CD4-positive, alpha-beta T cell (primary cell): Measurements from ENCODE around the gene ADO. TPM values are rescaled to one million over a fixed set of nuclear protein-coding genes. Genes with fewer than 3 reads are reported as not detected.

Experiments
- ATAC-seq: fragments of 200-7000 bp; cut with Tn5 transposase; one replicate; pipeline ENCODE4 v1.10.0; 2022; ENCODE audit warnings: mild to moderate bottlenecking; ENCODE audit not compliant: poor library complexity
- CTCF ChIA-PET: fragments of 350-600 bp; sonication (Branson Sonifier 250); formaldehyde crosslinking; loops from one replicate; lab custom pipeline; 2021; ENCODE audit warnings: antibody characterized with exemption, inconsistent platforms; lab: Charles Lee
- POLR2A ChIA-PET: fragments of 350-600 bp; sonication (Branson Sonifier 250); formaldehyde crosslinking; loops from one replicate; lab custom pipeline; 2021; ENCODE audit warnings: antibody characterized with exemption, inconsistent platforms; lab: Charles Lee
- DNase-seq, 14 experiments: peaks; one replicate each; pipeline ENCODE4 v3.0.0-alpha.2; 2013 to 2020; ENCODE audit warnings: mixed read lengths in 2 of 14
- H3K27ac ChIP-seq, 2 donors: one replicate each; pipeline versions ENCODE4 v1.5.1 to v1.7.0; 2013; ENCODE audit warnings: low read length in 2 of 2, low read depth in 1 of 2, mild to moderate bottlenecking in 1 of 2
- H3K27me3 ChIP-seq, 2 experiments: 1 replicate in 1 of 2; 2 replicates in 1 of 2; pipeline versions ENCODE4 v1.6.1 to v1.7.0; 2013; ENCODE audit warnings: low read length in 2 of 2, control low read depth in 1 of 2, mild to moderate bottlenecking in 1 of 2, moderate library complexity in 1 of 2; ENCODE audit not compliant: insufficient read depth in 2 of 2, control insufficient read depth in 1 of 2
- H3K36me3 ChIP-seq: one replicate; pipeline ENCODE4 v1.6.1; 2013; ENCODE audit warnings: low read length, control low read depth; ENCODE audit not compliant: insufficient read depth
- H3K4me1 ChIP-seq: one replicate; pipeline ENCODE4 v1.6.1; 2013; ENCODE audit warnings: low read length, control low read depth; ENCODE audit not compliant: insufficient read depth
- H3K4me3 ChIP-seq: one replicate; pipeline ENCODE4 v1.5.1; 2013; ENCODE audit warnings: mild to moderate bottlenecking, low read length, moderate library complexity
- H3K9me3 ChIP-seq, 2 experiments: 1 replicate in 1 of 2; 2 replicates in 1 of 2; pipeline versions ENCODE4 v1.6.1 to v1.7.0; 2013; ENCODE audit warnings: low read length in 2 of 2, mild to moderate bottlenecking in 2 of 2, control low read depth in 1 of 2, moderate library complexity in 1 of 2; ENCODE audit not compliant: control insufficient read depth in 1 of 2, insufficient read depth in 1 of 2
- H3K27ac Mint-ChIP-seq: one replicate; pipeline ENCODE4 v1.8.0; 2020; ENCODE audit warnings: mixed read lengths
- H3K27me3 Mint-ChIP-seq: one replicate; pipeline ENCODE4 v1.8.0; 2021; ENCODE audit warnings: mixed read lengths
- H3K36me3 Mint-ChIP-seq: one replicate; pipeline ENCODE4 v1.8.0; 2021; ENCODE audit warnings: low read depth, mixed read lengths
- H3K4me1 Mint-ChIP-seq: one replicate; pipeline ENCODE4 v1.8.0; 2021; ENCODE audit warnings: low read depth, mixed read lengths
- H3K4me3 Mint-ChIP-seq: one replicate; pipeline ENCODE4 v1.8.0; 2020; ENCODE audit warnings: mild to moderate bottlenecking, mixed read lengths
- H3K9me3 Mint-ChIP-seq: one replicate; pipeline ENCODE4 v1.8.0; 2020; ENCODE audit warnings: mixed read lengths
- CTCF ChIP-seq: fragments of 200-600 bp; IDR thresholded peaks from one replicate; pipeline ENCODE4 v1.8.0; 2022; ENCODE audit warnings: antibody characterized with exemption, mild to moderate bottlenecking
- intact Hi-C, 2 experiments: fragments of 100-400 bp; cut with DNase I in 1 of 2; cut with micrococcal nuclease in 1 of 2; formaldehyde crosslinking; loops; one replicate each; pipeline versions ENCODE4 v1.15.1 to v1.9.0; 2023 to 2025; cut with DNase I, micrococcal nuclease
- polyA plus RNA-seq, 2 donors: library from polyadenylated mRNA; unstranded; fragments of 120-200 nt; gene quantifications; one replicate each; pipeline ENCODE4 v1.2.1, GENCODE V29; 2013
- total RNA-seq, 174 experiments: library from RNA in 2 of 174; stranded (reverse) in 2 of 174; gene quantifications; one replicate each; pipeline ENCODE4 v1.2.3 and lab custom pipeline; 2021 to 2026

The ADO gene
- total RNA-seq (10 to 100 TPM; 14.3 to 15.9 TPM), total RNA-seq (lab: John Stamatoyannopoulos, UW) (22.2 to 250 (median 51.9) reads per million in 172 experiments)
- 9.3 TPM for polyA plus RNA-seq (2013, experiment 1 of 2)
- 10.5 TPM for polyA plus RNA-seq (2013, experiment 2 of 2)

DNA sequence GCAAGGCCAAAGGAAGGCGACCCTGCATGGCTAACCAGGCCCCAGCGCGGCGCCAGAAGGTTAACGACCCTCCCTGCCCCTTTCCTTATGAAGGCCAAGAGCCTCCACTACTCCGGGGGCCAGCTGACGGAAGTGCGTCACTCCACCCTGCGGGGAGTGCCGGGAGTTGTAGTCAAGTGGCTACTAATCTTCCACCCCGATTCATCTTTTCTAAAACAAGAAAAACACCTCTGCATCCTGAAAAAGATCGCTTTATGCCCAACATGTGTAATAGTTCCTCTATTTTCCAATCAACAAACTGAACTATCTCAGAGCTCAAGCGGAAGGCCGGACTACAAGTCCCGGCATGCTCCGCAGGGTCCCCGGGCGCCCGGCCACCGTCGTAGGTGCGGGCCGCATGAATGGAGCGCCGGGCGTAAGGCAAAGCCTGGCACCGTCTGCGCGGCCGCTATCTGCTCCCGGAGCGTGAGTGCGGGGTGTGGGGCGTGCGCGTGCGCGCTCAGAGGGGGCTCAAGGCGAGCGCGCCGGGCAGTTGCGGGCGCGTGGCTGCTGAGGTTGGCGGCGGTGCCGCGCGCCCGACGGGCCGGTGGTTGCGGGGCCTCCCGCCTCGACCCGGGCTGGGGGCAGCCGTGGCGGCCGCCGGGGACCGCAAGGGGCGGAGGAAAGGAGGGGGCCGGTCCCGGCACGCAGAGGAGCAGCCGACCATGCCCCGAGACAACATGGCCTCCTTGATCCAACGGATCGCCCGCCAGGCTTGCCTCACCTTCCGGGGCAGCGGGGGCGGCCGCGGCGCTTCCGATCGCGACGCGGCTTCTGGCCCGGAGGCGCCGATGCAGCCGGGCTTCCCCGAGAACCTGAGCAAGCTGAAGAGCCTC is at the start of gene ADO:
TSS of gene ADO (plus strand) at position 365 of the 875 bp plus-strand sequence. CDS start at position 705, 340 bp downstream.
- Histone ChIP-seq H3K4me3 (peak within 1 kb of the TSS; percentile 64), H3K36me3 (peaks cover 2% of the 10 kb centered on the region), H3K27ac (peak within 1 kb of the TSS; percentile 76 to 94), H3K4me1 (peaks cover 19% of the 10 kb centered on the region), H3K9me3 (no peaks in the 10 kb centered on the region), H3K27me3 (no peaks in the 10 kb centered on the region)
- intact Hi-C loops, result loop anchor here (1.0 to 5.0 kb wide), 5 partner anchors 11 to 328 kb away; partner anchors contain the start of genes EGR2 (in 1 of the 2) and NRBF2 (in 1 of the 2)
- DNase-seq (peak; percentile 63 to 90 (median 72)), ATAC-seq (peak; percentile 89)
- POLR2A ChIA-PET, result interaction anchor here (0.6 to 5.6 kb wide), 14 partner anchors 10 to 903 kb away, joined by 3 to 106 read pairs (median 5); partner anchors contain the start of genes ARID5B, EGR2 and NRBF2
- peaks cover 44% of the 10 kb centered on the region for H3K4me1 Mint-ChIP-seq
- CTCF ChIA-PET, result interaction anchor here (1.0 to 3.5 kb wide), 4 partner anchors 13 to 194 kb away, joined by 3 to 19 read pairs (median 4); partner anchors contain the start of gene EGR2
- peak within 1 kb of the TSS; percentile 94 for H3K27ac Mint-ChIP-seq
- H3K36me3 Mint-ChIP-seq, result peaks cover 35% of the 10 kb centered on the region
- no peaks in the 10 kb centered on the region for H3K9me3 Mint-ChIP-seq
- H3K27me3 Mint-ChIP-seq, result no peaks in the 10 kb centered on the region
- H3K4me3 Mint-ChIP-seq, result peak within 1 kb of the TSS; percentile 93
- no peak for TF ChIP-seq CTCF

- no peaks in the 10 kb centered on the region for H3K9me3 ChIP-seq
- peaks cover 18% of the 10 kb centered on the region for H3K4me1 ChIP-seq
- no peak overlapping the region for H3K4me3 Mint-ChIP-seq
- no peaks in the 10 kb centered on the region for H3K27me3 Mint-ChIP-seq
- H3K27ac Mint-ChIP-seq, result peak overlapping the region; percentile 4
- no peak for TF ChIP-seq CTCF
- no peaks in the 10 kb centered on the region for H3K36me3 Mint-ChIP-seq
- DNase-seq, result no peak
- ChIA-PET POLR2A (interaction anchor here (1.0 to 1.6 kb wide), 2 partner anchors 20 to 22 kb away, joined by 3 to 5 read pairs; no protein-coding TSS in a partner anchor), CTCF (no interaction called here)
- no peak for ATAC-seq
- no peaks in the 10 kb centered on the region for H3K36me3 ChIP-seq
- H3K4me1 Mint-ChIP-seq, result peaks cover 23% of the 10 kb centered on the region
- H3K4me3 ChIP-seq, result no peak overlapping the region
- no peaks in the 10 kb centered on the region for H3K27me3 ChIP-seq
- intact Hi-C loops, result loop anchor here in 1 of 2 experiments (1.0 kb wide), 1 partner anchor 22 kb away; no protein-coding TSS in a partner anchor
- H3K27ac ChIP-seq, result no peak overlapping the region
- H3K9me3 Mint-ChIP-seq, result no peaks in the 10 kb centered on the region
Measured at GRCh38 chr10:62754963-62755362, 49.6 kb upstream of the ADO start.
